ENCODE measurements around the gene TMOD3. TPM values are rescaled to one million over a fixed set of nuclear protein-coding genes. Genes with fewer than 3 reads are reported as not detected.

The TMOD3 gene
- total RNA-seq, 1 donor from 2014 or later = 37.4 TPM

- H3K4me3 Mint-ChIP-seq = no peak overlapping the region
- H3K36me3 Mint-ChIP-seq = peaks cover 31% of the 10 kb centered on the region
- H3K27ac ChIP-seq = no peak overlapping the region
Observed at GRCh38 chr15:51947124-51947523, 117.7 kb downstream of the TMOD3 start.

DNA sequence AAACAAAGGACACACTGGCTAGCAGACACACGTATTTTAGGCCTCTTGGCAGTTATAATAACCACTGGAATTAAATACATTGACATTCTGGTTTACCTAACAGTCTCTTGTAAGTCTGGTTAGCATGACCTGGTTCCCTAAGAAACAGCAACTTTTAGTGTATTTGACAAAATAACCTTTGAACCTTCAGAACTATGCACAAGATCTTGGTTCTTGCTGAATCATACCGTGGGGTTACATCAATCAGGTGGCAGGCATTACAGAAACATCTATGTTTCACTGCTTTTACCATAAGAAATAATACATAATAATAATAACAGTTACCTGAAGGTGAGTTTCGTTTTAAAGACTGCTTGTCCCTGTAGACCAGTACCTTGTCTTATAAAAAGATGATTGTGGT, 123.4 kb downstream of the TMOD3 start:
- peaks cover 5% of the 10 kb centered on the region for H3K36me3 ChIP-seq
- H3K27me3 ChIP-seq = no peaks in the 10 kb centered on the region
- H3K4me3 ChIP-seq = no peak overlapping the region
- Mint-ChIP-seq H3K9me3 (no peaks in the 10 kb centered on the region), H3K27me3 (ENCODE audit: insufficient read depth, low read depth) (no peaks in the 10 kb centered on the region), H3K36me3 (peaks cover 34% of the 10 kb centered on the region), H3K4me1 (no peaks in the 10 kb centered on the region), H3K27ac (no peak overlapping the region), H3K4me3 (no peak overlapping the region)
- no peaks in the 10 kb centered on the region for H3K4me1 ChIP-seq
- no peak overlapping the region for H3K27ac ChIP-seq
- no peak for DNase-seq (ENCODE audit: low spot score)
- H3K9me3 ChIP-seq (ENCODE audit: low read depth) = no peaks in the 10 kb centered on the region
- TF ChIP-seq CTCF (IDR thresholded peaks at IDR 0.05) (no peak), EZH2phosphoT487 (IDR thresholded peaks at IDR 0.05) (no peak)
- no peak overlapping the region for H2AFZ ChIP-seq (replicated peaks)
- H3K9ac ChIP-seq = no peak overlapping the region
- no peaks in the 10 kb centered on the region for H3K79me2 ChIP-seq (ENCODE audit: low read depth)
- no peak overlapping the region for H3K4me2 ChIP-seq
- H4K20me1 ChIP-seq (ENCODE audit: low read depth) = no peaks in the 10 kb centered on the region
- no peaks in the 10 kb centered on the region for H3F3A ChIP-seq (ENCODE audit: low read depth)

More at GRCh38 chr15:51947124-51947523, 117.7 kb downstream of the TMOD3 start:
- Mint-ChIP-seq H3K27me3 (ENCODE audit: insufficient read depth, low read depth) (no peaks in the 10 kb centered on the region), H3K9me3 (no peaks in the 10 kb centered on the region), H3K4me1 (no peaks in the 10 kb centered on the region), H3K27ac (no peak overlapping the region)
- H3K4me1 ChIP-seq = no peaks in the 10 kb centered on the region
- no peak overlapping the region for H3K4me2 ChIP-seq
- H4K20me1 ChIP-seq (ENCODE audit: low read depth) = no peaks in the 10 kb centered on the region
- no peak overlapping the region for H3K9ac ChIP-seq
- H3K36me3 ChIP-seq = no peaks in the 10 kb centered on the region
- no peaks in the 10 kb centered on the region for H3K27me3 ChIP-seq
- DNase-seq (ENCODE audit: low spot score) = no peak
- no peaks in the 10 kb centered on the region for H3F3A ChIP-seq (ENCODE audit: low read depth)
- H2AFZ ChIP-seq (replicated peaks) = no peak overlapping the region
- TF ChIP-seq EZH2 (IDR thresholded peaks at IDR 0.05) (no peak), EZH2phosphoT487 (IDR thresholded peaks at IDR 0.05) (no peak), CTCF (IDR thresholded peaks at IDR 0.05) (no peak)
- no peaks in the 10 kb centered on the region for H3K9me3 ChIP-seq (ENCODE audit: low read depth)
- H3K79me2 ChIP-seq (ENCODE audit: low read depth) = no peaks in the 10 kb centered on the region
- no peak overlapping the region for H3K4me3 ChIP-seq

DNA sequence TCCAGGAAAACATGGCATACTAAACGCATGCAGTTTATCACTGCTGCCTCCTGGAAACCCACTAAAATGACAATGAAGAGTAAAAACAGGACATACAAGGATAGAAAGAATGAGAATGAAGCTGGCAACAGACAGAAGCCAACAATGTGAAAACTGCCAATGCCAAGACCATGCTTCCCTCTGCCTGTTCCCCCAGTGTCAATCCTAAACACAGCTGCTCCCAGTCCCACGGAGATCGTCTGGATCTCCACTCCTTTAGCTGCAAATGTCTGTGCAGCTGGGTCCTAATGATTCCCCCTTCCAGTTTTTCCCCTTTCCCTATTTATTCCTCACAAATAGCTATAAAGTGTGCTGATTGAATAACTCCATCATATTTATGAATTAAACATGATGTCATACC, 126.1 kb downstream of the TMOD3 start:
- Mint-ChIP-seq H3K36me3 (peaks cover 36% of the 10 kb centered on the region), H3K4me1 (no peaks in the 10 kb centered on the region), H3K9me3 (no peaks in the 10 kb centered on the region), H3K27me3 (ENCODE audit: insufficient read depth, low read depth) (no peaks in the 10 kb centered on the region), H3K4me3 (no peak overlapping the region), H3K27ac (no peak overlapping the region)
- Histone ChIP-seq H3K27ac (no peak overlapping the region), H3F3A (ENCODE audit: low read depth) (no peaks in the 10 kb centered on the region), H3K4me1 (no peaks in the 10 kb centered on the region), H3K4me2 (no peak overlapping the region), H3K79me2 (ENCODE audit: low read depth) (no peaks in the 10 kb centered on the region), H3K9ac (no peak overlapping the region), H3K4me3 (no peak overlapping the region), H3K9me3 (ENCODE audit: low read depth) (no peaks in the 10 kb centered on the region), H4K20me1 (ENCODE audit: low read depth) (no peaks in the 10 kb centered on the region), H3K36me3 (peaks cover 5% of the 10 kb centered on the region), H2AFZ (replicated peaks) (no peak overlapping the region), H3K27me3 (no peaks in the 10 kb centered on the region)
- TF ChIP-seq EZH2phosphoT487 (IDR thresholded peaks at IDR 0.05) = no peak
- TF ChIP-seq CTCF (IDR thresholded peaks at IDR 0.05) = no peak
- TF ChIP-seq EZH2 (IDR thresholded peaks at IDR 0.05) = no peak
- DNase-seq (ENCODE audit: low spot score) = no peak

Small RNA genes lying within 50 kb of the gene (small RNA-seq; reads per million reads assigned to genes)
- not detected for gene AC090971.5
- gene RF00017 = not detected
- gene RF00019 = not detected
- not detected for gene RNU6-90P

Other genes starting within 250 kb of the TMOD3 start
- gene DMXL2, start 206.9 kb upstream of the TMOD3 start, total RNA-seq (ENCODE audit: low replicate concordance) = 78.4 and 124 TPM in 2 replicates
- 0.15 and 0.19 TPM in 2 replicates for gene SCG3, start 148.2 kb upstream of the TMOD3 start, total RNA-seq (ENCODE audit: low replicate concordance)
- gene LYSMD2, start 92.0 kb upstream of the TMOD3 start, total RNA-seq (ENCODE audit: low replicate concordance) = 0.15 TPM in 1 of 2 replicates, not detected in the other
- gene TMOD2, start 78.1 kb upstream of the TMOD3 start, total RNA-seq (ENCODE audit: low replicate concordance) = 1.9 and 3.2 TPM in 2 replicates
- 26.6 and 43.9 TPM in 2 replicates for gene LEO1, start 142.1 kb downstream of the TMOD3 start, total RNA-seq (ENCODE audit: low replicate concordance)
- gene MAPK6, start 189.6 kb downstream of the TMOD3 start, total RNA-seq (ENCODE audit: low replicate concordance) = 90.8 and 128 TPM in 2 replicates

Measured in neural progenitor cell (in vitro differentiated cells).